ENCODE data around the gene PCCA.

- no peak for TF ChIP-seq FOXA1 (IDR thresholded peaks at IDR 0.05)
- TF ChIP-seq BHLHE40 (IDR thresholded peaks at IDR 0.05; ENCODE audit: borderline replicate concordance) = no peak
Observed at GRCh38 chr13:100100115-100100879, 11.4 kb downstream of the PCCA start.
